OCI-LY7 (cell line): ENCODE measurements around the gene C1orf174. TPM values are rescaled to one million over a fixed set of nuclear protein-coding genes. Genes with fewer than 3 reads are reported as not detected.

ENCODE experiments used
- BruUV-seq: library from RNA; stranded (reverse); fragments of 400-500 nt; replicated peaks from 2 replicates; lab custom pipeline; 2021; lab: Mats Ljungman, UMichigan
- CTCF ChIA-PET: fragments of 300-600 bp; sonication (Branson Sonifier 250); formaldehyde crosslinking; loops from one replicate; lab custom pipeline; 2022; ENCODE audit warnings: antibody characterized with exemption; ENCODE audit not compliant: unreplicated experiment; lab: Charles Lee
- POLR2A ChIA-PET: fragments of 300-600 bp; sonication (Branson Sonifier 250); formaldehyde crosslinking; loops from one replicate; lab custom pipeline; 2022; ENCODE audit warnings: antibody characterized with exemption; lab: Charles Lee
- DNase-seq: peaks from one replicate; pipeline ENCODE4 v3.0.0-alpha.2; 2015; ENCODE audit warnings: low spot score
- H2AFZ ChIP-seq: fragments of 200-600 bp; sonication (generic), shearing (Covaris generic); 2 replicates; pipeline ENCODE4 v1.6.1; 2014; ENCODE audit warnings: mild to moderate bottlenecking, antibody characterized with exemption, low read length, moderate library complexity
- H3K27ac ChIP-seq: fragments of 200-600 bp; sonication (generic); 2 replicates; pipeline ENCODE4 v1.5.1; 2014; ENCODE audit warnings: mixed run types, low read depth, mild to moderate bottlenecking, moderate library complexity, low read length, inconsistent platforms; ENCODE audit not compliant: poor library complexity, severe bottlenecking
- H3K36me3 ChIP-seq: fragments of 200-600 bp; sonication (generic); 2 replicates; pipeline ENCODE4 v1.6.1; 2014; ENCODE audit warnings: mild to moderate bottlenecking, antibody characterized with exemption, low read length, moderate library complexity, mixed read lengths; ENCODE audit not compliant: insufficient read depth
- H3K4me1 ChIP-seq: fragments of 200-600 bp; sonication (generic); 2 replicates; pipeline ENCODE4 v1.5.1; 2014; ENCODE audit warnings: mild to moderate bottlenecking, low read length; ENCODE audit not compliant: insufficient read depth, poor library complexity, severe bottlenecking
- H3K4me2 ChIP-seq: fragments of 200-600 bp; sonication (generic); 2 replicates; pipeline ENCODE4 v1.6.1; 2014; ENCODE audit warnings: mild to moderate bottlenecking, low read length
- H3K4me3 ChIP-seq: fragments of 200-600 bp; sonication (generic); 2 replicates; pipeline ENCODE4 v1.5.1; 2014; ENCODE audit warnings: mild to moderate bottlenecking, low read depth, low read length; ENCODE audit not compliant: poor library complexity, severe bottlenecking
- H3K79me2 ChIP-seq: fragments of 200-600 bp; sonication (generic); 2 replicates; pipeline ENCODE4 v1.6.1; 2016; ENCODE audit warnings: low read depth, mild to moderate bottlenecking, low read length, moderate library complexity, mixed read lengths; ENCODE audit not compliant: insufficient read depth
- H3K9me2 ChIP-seq: fragments of 200-600 bp; sonication (generic); 2 replicates; pipeline ENCODE4 v1.6.1; 2016; ENCODE audit warnings: mild to moderate bottlenecking, low read length, mixed read lengths; ENCODE audit not compliant: insufficient read depth
- H3K9me3 ChIP-seq: fragments of 200-600 bp; sonication (generic); 2 replicates; pipeline ENCODE4 v1.6.1; 2014; ENCODE audit warnings: mild to moderate bottlenecking, mixed run types, low read length, mixed read lengths
- H4K20me1 ChIP-seq: fragments of 200-600 bp; sonication (generic); 2 replicates; pipeline ENCODE4 v1.6.1; 2014; ENCODE audit warnings: mild to moderate bottlenecking, antibody characterized with exemption, low read length, moderate library complexity, mixed read lengths; ENCODE audit not compliant: insufficient read depth
- CTCF ChIP-seq: fragments of 200-600 bp; sonication (generic); conservative IDR thresholded peaks from 2 replicates; pipeline ENCODE4 v1.5.1; 2014; ENCODE audit warnings: mild to moderate bottlenecking, antibody characterized with exemption, low read length, moderate library complexity, mixed read lengths
- EZH2phosphoT487 ChIP-seq: fragments of 200-600 bp; sonication (generic); IDR thresholded peaks from 2 replicates; pipeline ENCODE4 v1.6.1; 2018; ENCODE audit warnings: low read depth, borderline replicate concordance, mild to moderate bottlenecking, mixed run types, antibody characterized with exemption, low read length, moderate library complexity, mixed read lengths
- intact Hi-C: fragments of 100-400 bp; cut with micrococcal nuclease; formaldehyde crosslinking; loops from one replicate; pipeline ENCODE4 v1.10.0; 2022; ENCODE audit not compliant: unreplicated experiment
- total RNA-seq, 2 experiments: library from RNA; depleted of rRNA in 1 of 2; stranded (reverse); fragments of >200 nt in 1 of 2; shearing (Covaris generic) in 1 of 2; gene quantifications; 2 replicates each; pipeline ENCODE4 v1.2.3, GENCODE V29; 2014 to 2022

C1orf174 gene
- total RNA-seq, 2 experiments from 2014 or later = 39.0 to 59.5 TPM

- CTCF ChIA-PET = no interaction called here
Measured at GRCh38 chr1:3864884-3865283, 35.2 kb downstream of the C1orf174 start.

GRCh38 chr1:3863231-3863935 is 36.7 kb downstream of the C1orf174 start:
- CTCF ChIA-PET = no interaction called here
- intact Hi-C loops = no loop called here
- DNase-seq = no peak
- Histone ChIP-seq H3K36me3 (peaks cover 16% of the 10 kb centered on the region), H3K9me2 (no peaks in the 10 kb centered on the region), H3K4me3 (no peak overlapping the region), H3K9me3 (no peaks in the 10 kb centered on the region), H3K4me1 (peaks cover 11% of the 10 kb centered on the region), H2AFZ (no peak overlapping the region), H3K4me2 (no peak overlapping the region), H3K79me2 (0 out of 2 replicates have a peak, but pooled peaks cover 7% of the 10 kb centered on the region), H4K20me1 (no peaks in the 10 kb centered on the region), H3K27ac (no peak overlapping the region)
- TF ChIP-seq EZH2phosphoT487 = no peak
- TF ChIP-seq CTCF = no peak
- BruUV-seq = no TSS peak
- POLR2A ChIA-PET = no interaction called here

More at GRCh38 chr1:3864884-3865283, 35.2 kb downstream of the C1orf174 start:
- Histone ChIP-seq H3K4me3 (no peak overlapping the region), H3K9me2 (no peaks in the 10 kb centered on the region), H4K20me1 (no peaks in the 10 kb centered on the region), H3K9me3 (no peaks in the 10 kb centered on the region), H3K36me3 (peaks cover 29% of the 10 kb centered on the region), H2AFZ (no peak overlapping the region), H3K79me2 (no peaks in the 10 kb centered on the region), H3K4me1 (no peaks in the 10 kb centered on the region), H3K27ac (no peak overlapping the region), H3K4me2 (no peak overlapping the region)
- no TSS peak for BruUV-seq
- intact Hi-C loops = no loop called here
- POLR2A ChIA-PET = no interaction called here
- no peak for TF ChIP-seq CTCF
- TF ChIP-seq EZH2phosphoT487 = no peak
- no peak for DNase-seq
